Amniotic epithelial cell (primary cell): ENCODE measurements around the gene ZNHIT1.
A peak's percentile ranks its signal among the peaks of the same experiment; 100 is the strongest.

Experiments used
- DNase-seq: peaks from one replicate; pipeline ENCODE4 v3.0.0-alpha.2; 2010; ENCODE audit warnings: low read depth

Gene ZNHIT1

DNA sequence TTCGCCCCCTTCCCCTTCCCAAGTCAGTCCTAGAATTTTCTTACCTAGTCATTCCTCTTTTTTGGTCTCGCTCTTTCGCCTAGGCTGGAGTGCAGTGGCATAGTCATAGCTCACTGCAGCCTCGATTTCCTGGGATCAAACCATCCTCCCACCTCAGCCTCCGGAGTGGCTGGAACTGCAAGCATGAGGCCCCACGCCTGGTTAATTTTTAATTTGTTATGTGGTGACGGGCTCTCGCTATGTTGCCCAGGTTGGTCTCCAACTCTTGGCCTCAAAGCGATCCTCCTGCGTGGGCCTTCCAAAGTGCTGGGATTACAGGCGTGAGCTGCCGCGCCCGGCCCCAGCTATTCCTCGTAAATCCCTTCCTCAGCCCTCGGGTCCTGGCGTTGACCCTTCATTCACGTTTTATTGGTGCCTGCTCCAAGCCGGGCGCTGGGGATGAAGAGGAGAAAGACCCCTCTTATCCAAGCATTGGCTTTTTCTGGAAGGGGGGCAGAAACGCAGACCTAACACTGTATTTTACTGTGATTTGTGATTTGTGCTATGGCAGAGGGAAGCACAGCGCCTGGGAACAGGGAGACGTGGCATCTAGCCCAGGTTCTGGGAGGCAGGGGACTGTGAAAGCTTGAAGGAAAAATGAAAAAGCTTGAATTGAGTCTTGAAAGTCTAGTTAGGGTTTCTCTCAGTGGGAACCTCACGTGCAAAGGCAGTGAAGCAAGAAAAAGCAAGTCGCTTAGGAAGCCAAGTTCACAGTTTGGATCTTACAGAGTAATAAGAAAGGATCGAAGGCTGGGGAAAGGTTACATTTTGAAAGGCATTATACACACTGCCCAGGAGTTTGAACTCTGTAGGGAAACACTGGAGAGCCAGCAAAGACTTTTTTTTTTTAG lies 516 bp downstream of the ZNHIT1 start:
- DNase-seq: no peak

DNA sequence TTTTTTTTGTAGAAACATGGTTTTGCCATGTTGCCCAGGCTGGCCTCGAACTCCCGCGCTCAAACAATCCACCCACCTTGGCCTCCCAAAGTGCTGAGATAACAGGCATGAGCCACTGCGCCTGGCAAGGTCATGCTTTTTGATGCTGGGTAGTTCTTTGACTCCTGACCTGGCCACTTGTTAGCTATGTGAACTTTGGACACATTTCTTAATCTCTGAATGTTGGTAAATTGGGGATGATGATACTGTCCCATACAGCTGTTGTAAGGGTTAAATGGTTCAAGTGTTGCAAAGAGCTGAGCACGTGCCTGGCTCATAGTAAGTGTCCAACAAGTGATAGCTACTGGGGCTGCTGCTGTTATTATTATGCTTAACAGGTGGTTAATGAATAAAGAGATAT lies 2.3 kb downstream of the ZNHIT1 start:
- DNase-seq: no peak

- no peak for DNase-seq
Observed at GRCh38 chr7:101222275-101222830, 4.4 kb downstream of the ZNHIT1 start.

DNA sequence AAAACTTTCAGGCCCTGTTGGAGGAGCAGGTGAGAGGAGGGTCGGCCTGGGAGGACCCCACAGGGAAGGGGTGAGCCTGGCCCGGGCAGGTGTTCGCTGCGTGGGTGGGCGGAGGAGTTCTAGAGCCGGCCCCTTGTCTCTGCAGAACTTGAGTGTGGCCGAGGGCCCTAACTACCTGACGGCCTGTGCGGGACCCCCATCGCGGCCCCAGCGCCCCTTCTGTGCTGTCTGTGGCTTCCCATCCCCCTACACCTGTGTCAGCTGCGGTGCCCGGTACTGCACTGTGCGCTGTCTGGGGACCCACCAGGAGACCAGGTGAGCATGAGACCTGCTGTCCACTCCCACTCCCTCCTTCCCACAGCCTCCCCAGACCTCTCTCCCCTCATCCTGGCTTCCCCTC lies 5.6 kb downstream of the ZNHIT1 start:
- DNase-seq: no peak

DNA sequence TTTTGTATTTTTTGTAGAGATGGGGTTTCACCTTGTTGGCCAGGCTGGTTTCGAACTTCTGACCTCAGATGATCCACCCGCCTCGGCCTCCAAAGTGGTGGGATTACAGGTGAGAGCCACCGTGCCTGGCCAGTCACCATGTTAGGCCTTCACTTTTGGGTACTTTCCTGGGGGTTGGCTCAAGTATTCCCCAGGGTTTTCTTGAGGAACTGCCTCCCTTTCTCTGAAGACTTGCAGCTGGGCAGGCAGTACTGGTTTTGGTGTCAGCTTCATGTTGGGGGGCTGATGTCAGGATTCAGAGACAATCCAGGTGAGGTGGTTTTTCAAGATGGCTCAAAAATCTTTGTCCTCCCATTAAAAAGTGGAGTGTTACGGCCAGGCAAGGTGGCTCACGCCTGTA lies 7.7 kb downstream of the ZNHIT1 start:
- no peak for DNase-seq

DNA sequence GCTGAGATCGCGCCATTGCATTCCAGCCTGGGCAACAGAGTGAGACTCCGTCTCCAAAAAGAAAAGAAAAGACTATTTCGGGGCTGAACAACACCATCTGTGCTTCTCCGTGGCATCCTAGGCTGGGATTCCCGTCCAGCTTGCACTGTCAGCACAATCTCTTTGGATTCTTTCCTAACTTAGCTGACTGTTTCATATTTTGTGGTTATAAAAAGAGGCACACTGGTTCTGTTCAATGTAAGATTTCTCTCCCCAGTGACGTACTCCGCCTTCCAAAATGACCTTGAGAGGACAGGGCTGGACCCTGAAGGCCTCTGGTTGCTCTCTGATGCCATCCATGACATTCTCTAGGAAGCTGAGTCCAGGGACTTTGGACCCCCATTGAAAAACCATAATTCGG lies 8.8 kb downstream of the ZNHIT1 start:
- peak; percentile 71 for DNase-seq

GRCh38 chr7:101231644-101232043 lies 13.7 kb downstream of the ZNHIT1 start:
- no peak for DNase-seq

DNA sequence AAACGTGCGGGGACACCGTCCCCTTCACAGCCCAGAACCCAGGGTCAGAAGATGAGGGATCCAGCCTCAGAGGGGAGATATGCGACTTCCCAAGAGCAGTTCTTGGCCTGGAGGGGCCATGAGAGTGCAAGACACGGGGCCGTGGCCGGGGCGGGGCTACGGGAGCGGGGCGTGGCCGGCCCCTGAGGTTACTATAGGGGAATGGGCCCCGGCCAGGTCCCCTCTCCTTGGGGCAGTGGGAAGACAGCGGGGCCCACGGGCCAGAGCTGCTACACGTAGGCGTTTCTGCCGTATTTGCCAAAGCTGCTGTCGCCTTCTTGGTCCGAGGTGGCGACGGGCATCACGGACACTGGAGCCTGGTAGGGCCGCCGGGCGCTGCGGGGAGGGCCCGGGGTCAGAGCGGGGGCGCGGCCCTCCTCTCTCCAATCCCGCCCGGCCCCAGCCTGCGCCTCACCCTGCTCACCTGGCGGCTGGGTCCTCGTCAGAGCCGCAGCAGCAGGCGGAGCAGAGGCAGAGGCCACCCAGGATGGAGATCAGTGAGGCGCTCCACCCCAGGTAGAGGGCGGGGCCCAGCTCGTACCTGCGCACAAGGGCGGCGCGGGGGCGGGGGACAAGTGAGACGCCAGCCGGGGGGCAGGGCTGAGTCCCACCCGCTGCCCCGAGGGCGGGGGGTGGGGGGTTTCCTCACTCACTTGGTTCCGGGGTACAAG lies 14.3 kb downstream of the ZNHIT1 start:
- no peak for DNase-seq

- no peak for DNase-seq
Observed at GRCh38 chr7:101233907-101234547, 16.1 kb downstream of the ZNHIT1 start.

DNA sequence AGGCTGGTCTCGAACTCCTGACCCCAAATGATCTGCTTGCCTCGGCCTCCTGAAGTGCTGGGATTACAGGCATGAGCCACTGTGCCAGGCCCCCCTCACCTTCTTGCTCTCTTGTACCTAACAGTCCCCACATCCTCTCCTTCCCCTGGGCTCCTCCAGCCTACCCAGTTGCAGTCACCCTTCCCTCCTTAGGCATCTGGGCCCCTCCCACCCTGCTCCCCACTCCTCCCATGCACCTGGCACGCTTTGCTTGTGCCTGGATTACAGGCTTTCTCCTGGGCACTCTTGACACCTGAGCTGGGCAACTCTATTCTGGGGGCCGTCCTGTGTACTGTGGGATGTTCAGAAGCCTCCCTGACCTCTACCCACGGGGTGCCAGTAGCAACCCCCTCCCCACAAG lies 16.7 kb downstream of the ZNHIT1 start:
- no peak for DNase-seq

DNA sequence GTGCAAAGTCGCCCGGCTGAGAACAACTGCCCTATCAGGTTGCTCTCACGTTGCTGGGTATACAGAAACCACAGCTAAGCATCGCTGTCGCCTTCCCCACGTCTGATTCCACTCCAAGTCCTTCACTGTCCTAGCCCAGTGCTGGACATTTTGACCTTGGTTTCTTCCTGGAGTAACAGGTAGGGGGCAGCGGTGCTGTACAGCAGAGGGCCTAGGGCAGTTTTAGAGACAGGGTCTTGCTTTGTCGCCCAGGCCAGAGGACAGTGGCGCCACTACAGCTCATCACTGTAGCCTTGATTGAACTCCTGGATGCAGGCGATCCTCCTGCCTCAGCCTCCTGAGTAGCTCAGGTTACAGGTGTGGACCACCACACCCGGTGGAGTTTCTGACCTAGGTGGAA lies 17.1 kb downstream of the ZNHIT1 start:
- peak; percentile 31 for DNase-seq

GRCh38 chr7:101235522-101235921 lies 17.6 kb downstream of the ZNHIT1 start:
- DNase-seq: no peak

GRCh38 chr7:101236292-101236835 lies 18.4 kb downstream of the ZNHIT1 start:
- no peak for DNase-seq

DNA sequence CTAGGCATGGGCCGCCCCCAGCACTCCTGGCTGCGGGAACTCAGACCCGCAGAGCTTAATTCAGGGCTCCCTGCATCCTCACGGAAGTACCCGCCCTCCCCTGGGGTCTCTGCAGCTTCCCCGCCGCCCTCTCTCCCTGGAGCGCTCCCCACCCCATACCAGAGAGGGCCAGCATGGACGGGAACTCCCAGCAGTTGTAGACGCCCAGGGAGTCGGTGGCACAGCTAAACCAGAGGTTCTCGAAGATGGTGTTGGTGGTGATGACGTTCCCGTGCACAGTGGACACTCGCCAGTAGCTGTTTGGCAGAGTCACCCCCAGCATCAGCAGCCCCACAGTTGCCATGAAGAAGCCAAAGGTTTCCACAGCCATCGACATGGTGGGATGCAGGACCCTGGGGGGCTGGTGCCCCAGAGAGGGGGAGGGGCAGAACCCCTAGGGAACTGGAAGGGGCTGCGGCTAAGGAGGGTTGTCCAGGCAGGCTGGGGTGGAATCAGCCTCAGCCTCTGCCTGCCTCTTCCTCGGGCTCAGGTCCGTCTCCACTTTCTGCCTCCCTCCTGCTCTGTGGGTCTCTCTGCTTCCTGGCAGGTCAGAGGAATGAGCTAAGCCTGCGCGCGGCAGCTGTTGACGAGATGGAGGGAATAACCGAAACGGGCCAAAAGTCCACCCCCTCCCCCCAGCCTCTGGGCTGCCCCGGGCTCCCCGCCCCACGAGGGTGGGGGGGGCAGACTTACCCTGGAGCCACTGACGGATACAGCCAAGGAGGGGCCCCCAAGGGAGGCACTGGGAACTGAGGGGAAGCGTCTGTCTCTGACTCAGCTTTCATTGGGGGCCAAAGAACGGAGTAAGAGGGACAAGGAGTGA lies 19.5 kb downstream of the ZNHIT1 start, which contains the start of gene CLDN15:
CLDN15 (minus strand) TSS at position 597 of the 862 bp plus-strand sequence; CDS start at position 376, 221 bp downstream.
- DNase-seq: peak; percentile 79

DNA sequence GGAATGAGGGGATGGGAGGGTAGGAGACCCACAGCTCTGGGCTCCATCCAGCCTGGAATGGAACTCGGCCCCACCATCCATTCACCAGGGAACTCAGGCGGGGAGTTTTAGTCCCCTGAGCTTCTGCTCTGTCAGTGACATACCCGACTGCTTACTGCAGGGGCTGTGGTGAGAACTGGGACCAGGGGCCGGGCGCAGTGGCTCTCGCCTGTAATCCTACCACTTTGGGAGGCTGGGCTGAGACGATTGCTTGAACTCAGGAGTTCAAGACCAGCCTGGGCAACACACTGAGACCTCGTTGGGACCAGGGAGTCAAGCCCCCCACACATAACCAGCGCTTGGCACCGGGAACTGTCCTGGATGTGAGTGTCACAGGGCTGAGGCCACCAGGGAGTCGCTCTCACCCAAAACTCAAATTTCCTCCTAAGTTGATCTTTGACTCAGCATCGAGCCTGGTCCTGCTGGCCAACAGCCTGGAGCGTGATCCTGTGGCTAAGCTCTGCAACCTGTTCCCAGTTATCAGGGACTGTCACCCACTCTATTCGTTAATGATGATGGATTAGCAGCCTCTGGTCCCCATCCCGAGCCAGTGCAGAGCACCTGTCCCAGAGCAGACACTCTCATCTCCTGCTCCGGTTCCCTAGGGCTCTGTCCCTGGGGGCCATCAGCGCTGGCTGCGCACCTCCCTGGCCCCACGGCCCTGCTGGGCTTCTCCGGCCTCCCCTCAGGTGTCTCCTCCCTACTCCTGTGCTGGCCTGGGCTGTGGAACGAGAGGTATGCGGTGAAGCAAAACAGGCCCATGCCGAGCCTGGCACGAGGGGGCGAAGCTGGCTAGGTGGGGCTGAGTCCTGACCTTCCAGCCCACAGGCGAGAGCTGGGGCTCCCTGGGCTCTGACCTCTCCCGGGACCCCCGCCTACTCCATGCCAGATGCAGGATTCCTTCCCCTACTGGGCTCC lies 20.5 kb downstream of the ZNHIT1 start:
- peak; percentile 80 for DNase-seq

DNA sequence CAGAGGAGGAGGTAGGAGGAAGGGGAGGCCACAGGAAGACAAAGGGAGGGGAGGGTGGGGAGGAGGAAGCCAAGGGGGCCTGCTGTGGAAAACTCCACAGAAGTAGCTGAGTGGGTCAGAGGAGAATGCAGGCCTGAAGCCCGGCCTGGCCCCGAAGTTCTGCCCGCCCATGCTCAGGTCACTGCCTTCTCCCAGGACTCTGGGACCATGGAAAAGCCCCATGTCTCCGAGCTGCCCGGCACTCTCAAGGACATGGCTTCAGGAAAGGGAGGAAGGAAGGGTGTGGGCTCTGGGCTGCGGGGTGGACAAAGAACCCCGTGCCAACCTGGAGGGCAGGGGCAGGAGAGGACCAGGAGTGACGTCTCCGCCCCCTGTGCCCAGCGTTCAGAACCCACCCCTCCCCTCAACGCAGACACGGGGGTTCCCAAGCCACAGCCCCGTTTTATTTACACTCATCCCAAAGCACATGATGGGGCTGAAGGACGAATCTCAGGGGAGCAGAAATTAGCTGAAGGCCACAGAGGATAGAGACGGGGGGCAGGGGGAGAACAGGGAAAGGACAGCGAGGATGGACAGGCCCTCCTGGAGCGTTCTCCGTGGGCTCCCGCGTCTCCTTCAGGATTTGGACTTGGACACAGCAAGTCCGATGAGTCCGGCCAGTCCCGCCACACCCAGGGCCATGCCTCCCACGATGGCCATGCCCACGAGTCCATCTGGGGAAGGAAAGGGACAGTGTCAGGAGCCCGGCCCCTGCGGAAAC lies 21.4 kb downstream of the ZNHIT1 start:
- DNase-seq: no peak

GRCh38 chr7:101239951-101240220 lies 21.9 kb downstream of the ZNHIT1 start:
- no peak for DNase-seq

DNA sequence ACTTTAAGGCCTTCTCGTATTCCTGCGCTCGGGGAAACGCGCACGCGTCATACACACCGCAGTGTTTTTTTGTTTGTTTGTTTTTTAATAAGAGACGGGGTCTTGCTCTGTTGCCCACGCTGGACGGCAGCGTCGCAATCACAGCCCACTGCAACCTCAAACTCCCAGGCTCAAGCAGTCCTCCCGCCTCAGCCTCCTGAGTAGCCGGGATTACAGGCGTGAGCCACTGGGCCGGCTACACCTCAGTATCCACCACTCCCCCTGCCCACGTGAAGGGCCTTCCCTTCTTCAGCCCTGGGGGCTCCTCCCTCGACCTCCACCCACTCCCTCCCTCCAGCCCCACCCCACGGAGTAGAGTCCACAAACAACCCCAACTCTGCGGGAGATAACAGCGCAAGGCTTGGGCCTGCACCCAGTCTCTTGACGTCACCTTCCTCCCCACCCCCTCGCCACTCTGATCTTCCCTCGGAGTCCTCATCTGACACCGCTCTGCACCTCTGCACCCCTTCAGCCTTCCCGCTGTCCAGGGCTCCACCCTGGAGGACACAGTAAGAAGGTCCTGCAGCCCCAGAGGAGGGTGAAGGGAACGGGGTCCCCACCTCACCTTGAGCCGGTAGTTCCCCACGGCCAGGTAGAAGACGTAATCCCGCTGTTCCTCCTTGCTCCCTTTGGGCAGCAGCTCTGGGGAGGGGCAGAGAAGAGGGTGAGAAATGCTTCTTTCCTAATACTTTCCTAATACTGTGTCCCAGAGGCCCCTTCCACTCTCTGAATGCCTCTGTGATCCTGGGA lies 22.5 kb downstream of the ZNHIT1 start:
- DNase-seq: peak; percentile 91

DNA sequence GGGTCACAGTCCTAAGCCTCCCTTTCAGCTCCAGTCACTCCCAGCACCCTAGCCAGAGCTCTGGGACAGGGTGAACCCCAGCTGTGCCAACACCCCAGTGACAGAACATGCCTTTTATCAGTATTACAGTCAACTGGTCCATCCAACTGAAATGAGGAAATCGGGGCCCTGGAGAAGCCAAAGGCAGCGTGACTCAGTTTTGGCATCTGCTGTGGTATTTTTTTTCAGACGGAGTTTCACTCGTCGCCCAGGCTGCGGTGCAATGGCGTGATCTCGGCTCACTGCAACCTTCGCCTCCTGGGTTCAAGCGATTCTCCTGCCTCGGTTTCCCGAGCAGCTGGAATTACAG lies 23.0 kb downstream of the ZNHIT1 start:
- peak; percentile 92 for DNase-seq
